ENCODE results near the gene PXDN.
A peak's percentile ranks its signal among the peaks of the same experiment; 100 is the strongest.

The PXDN gene

GRCh38 chr2:1665761-1666505 lies 78.4 kb downstream of the PXDN start:
- no peak for DNase-seq (ENCODE audit: low read depth)

- no peak for DNase-seq (ENCODE audit: low read depth)
These were observed 79.6 kb downstream of the PXDN start for GRCh38 chr2:1664698-1665097.

- no peak for DNase-seq (ENCODE audit: low read depth)
These were observed 80.2 kb downstream of the PXDN start for GRCh38 chr2:1664076-1664605.

GRCh38 chr2:1663621-1664020 lies 80.7 kb downstream of the PXDN start:
- DNase-seq (ENCODE audit: low read depth) = no peak

- DNase-seq (ENCODE audit: low read depth) = no peak
These were observed 81.6 kb downstream of the PXDN start for GRCh38 chr2:1662606-1663180.

- DNase-seq (ENCODE audit: low read depth) = no peak
These were observed 82.3 kb downstream of the PXDN start for GRCh38 chr2:1661891-1662605.

GRCh38 chr2:1660656-1661640 lies 83.4 kb downstream of the PXDN start:
- no peak for DNase-seq (ENCODE audit: low read depth)

- DNase-seq (ENCODE audit: low read depth) = no peak
These were observed 84.3 kb downstream of the PXDN start for GRCh38 chr2:1659951-1660565.

- no peak for DNase-seq (ENCODE audit: low read depth)
These were observed 85.7 kb downstream of the PXDN start for GRCh38 chr2:1658394-1659151.

GRCh38 chr2:1656961-1657841 lies 87.1 kb downstream of the PXDN start:
- DNase-seq (ENCODE audit: low read depth) = no peak

- DNase-seq (ENCODE audit: low read depth) = no peak
These were observed 87.9 kb downstream of the PXDN start for GRCh38 chr2:1656326-1656960.

- no peak for DNase-seq (ENCODE audit: low read depth)
These were observed 88.9 kb downstream of the PXDN start for GRCh38 chr2:1655461-1655860.

GRCh38 chr2:1654696-1655374 lies 89.5 kb downstream of the PXDN start:
- no peak for DNase-seq (ENCODE audit: low read depth)

- DNase-seq (ENCODE audit: low read depth) = peak; percentile 81
These were observed 90.2 kb downstream of the PXDN start for GRCh38 chr2:1653956-1654695.

- DNase-seq (ENCODE audit: low read depth) = no peak
These were observed 92.1 kb downstream of the PXDN start for GRCh38 chr2:1652034-1652790.

GRCh38 chr2:1651121-1652033 lies 92.9 kb downstream of the PXDN start:
- DNase-seq (ENCODE audit: low read depth) = no peak
